SK-N-SH (cell line): ENCODE results near the gene RNF157. TPM values are rescaled to one million over a fixed set of nuclear protein-coding genes. Genes with fewer than 3 reads are reported as not detected.

Source experiments
- CTCF ChIA-PET: fragments of 300-600, 350-600 bp; formaldehyde crosslinking; extraction: SDS; loops from one replicate; lab custom pipeline; 2021; lab: Yijun Ruan, JAX
- POLR2A ChIA-PET: fragments of 350-600 bp; sonication (Branson Sonifier 250); formaldehyde crosslinking; extraction: SDS; loops from one replicate; lab custom pipeline; 2020; ENCODE audit warnings: antibody characterized with exemption, inconsistent platforms; lab: Yijun Ruan, JAX
- DNase-seq: peaks from one replicate; pipeline ENCODE4 v3.0.0; 2012
- H2AFZ ChIP-seq: fragments of 200-600 bp; sonication (generic); 2 replicates; pipeline ENCODE4 v1.8.1; 2016; ENCODE audit warnings: antibody characterized with exemption, mild to moderate bottlenecking, low read depth
- H3F3A ChIP-seq: fragments of 200-600 bp; sonication (generic); replicated peaks from 2 replicates; pipeline ENCODE3; 2016; ENCODE audit warnings: antibody characterized with exemption, mild to moderate bottlenecking; ENCODE audit not compliant: insufficient read depth
- H3K27ac ChIP-seq, 2 experiments: fragments of 200-500 bp in 1 of 2; fragments of 200-600 bp in 1 of 2; sonication (Bioruptor generic) in 1 of 2; sonication (generic), shearing (Covaris generic) in 1 of 2; 2 replicates each; pipeline versions ENCODE4 v1.5.1 to v1.6.1; 2014 to 2016; ENCODE audit warnings: low read depth in 2 of 2, inconsistent platforms in 1 of 2, low read length in 1 of 2, mild to moderate bottlenecking in 1 of 2, mixed read lengths in 1 of 2
- H3K27me3 ChIP-seq: fragments of 200-600 bp; sonication (generic), shearing (Covaris generic); 2 replicates; pipeline ENCODE4 v1.6.1; 2016; ENCODE audit warnings: mixed run types; ENCODE audit not compliant: insufficient read depth
- H3K36me3 ChIP-seq, 2 experiments: fragments of 200-500 bp in 1 of 2; fragments of 200-600 bp in 1 of 2; sonication (Bioruptor generic) in 1 of 2; sonication (generic) in 1 of 2; replicated peaks in 1 of 2; 2 replicates each; pipeline versions ENCODE3 to v1.5.1; 2014 to 2016; ENCODE audit warnings: low read length in 1 of 2, mild to moderate bottlenecking in 1 of 2; ENCODE audit not compliant: insufficient read depth in 2 of 2, control insufficient read depth in 1 of 2
- H3K4me1 ChIP-seq, 2 experiments: fragments of 200-500 bp in 1 of 2; fragments of 200-600 bp in 1 of 2; sonication (Bioruptor generic) in 1 of 2; sonication (generic), shearing (Covaris generic) in 1 of 2; 2 replicates each; pipeline versions ENCODE4 v1.5.1 to v1.6.1; 2014 to 2016; ENCODE audit warnings: low read depth in 1 of 2, low read length in 1 of 2, mixed run types in 1 of 2; ENCODE audit not compliant: insufficient read depth in 2 of 2, control insufficient read depth in 1 of 2
- H3K4me2 ChIP-seq: fragments of 200-600 bp; sonication (generic), shearing (Covaris generic); 2 replicates; pipeline ENCODE4 v1.6.1; 2017; ENCODE audit warnings: mixed run types
- H3K4me3 ChIP-seq, 2 experiments: fragments of 200-500 bp in 1 of 2; fragments of 200-600 bp in 1 of 2; sonication (Bioruptor generic) in 1 of 2; sonication (generic), shearing (Covaris generic) in 1 of 2; 2 replicates each; pipeline versions ENCODE4 v1.5.1 to v1.8.1; 2014 to 2016; ENCODE audit warnings: low read depth in 2 of 2, inconsistent platforms in 1 of 2, low read length in 1 of 2, mild to moderate bottlenecking in 1 of 2, mixed read lengths in 1 of 2, moderate library complexity in 1 of 2
- H3K79me2 ChIP-seq: fragments of 200-600 bp; sonication (generic); 2 replicates; pipeline ENCODE4 v1.8.1; 2017; ENCODE audit warnings: mild to moderate bottlenecking; ENCODE audit not compliant: insufficient read depth
- H3K9ac ChIP-seq: fragments of 200-600 bp; sonication (generic); 2 replicates; pipeline ENCODE4 v1.6.1; 2017; ENCODE audit warnings: mixed run types
- H3K9me2 ChIP-seq: fragments of 200-600 bp; sonication (generic); 2 replicates; pipeline ENCODE4 v1.6.1; 2017; ENCODE audit warnings: mixed run types
- H3K9me3 ChIP-seq: fragments of 200-600 bp; sonication (generic); 2 replicates; pipeline ENCODE4 v1.6.1; 2017; ENCODE audit warnings: mixed run types, mild to moderate bottlenecking, moderate library complexity
- H4K20me1 ChIP-seq: fragments of 200-600 bp; sonication (generic); 2 replicates; pipeline ENCODE4 v1.6.1; 2017; ENCODE audit warnings: mild to moderate bottlenecking, mixed run types; ENCODE audit not compliant: insufficient read depth
- ELF1 ChIP-seq: IDR thresholded peaks from 2 replicates; pipeline ENCODE4 v1.4.0; 2012
- FOXM1 ChIP-seq: IDR thresholded peaks from 2 replicates; pipeline ENCODE4 v1.4.0; 2012; ENCODE audit warnings: low read depth, mild to moderate bottlenecking
- GATA2 ChIP-seq: sonication (generic); formaldehyde crosslinking; IDR thresholded peaks from 2 replicates; pipeline ENCODE4 v1.5.0; 2020; ENCODE audit warnings: mild to moderate bottlenecking, missing genetic modification reagents
- MAX ChIP-seq: IDR thresholded peaks from 2 replicates; pipeline ENCODE4 v1.4.0; 2012; ENCODE audit warnings: low read depth
- MXI1 ChIP-seq: IDR thresholded peaks from 2 replicates; pipeline ENCODE4 v1.6.1; 2012; ENCODE audit warnings: mild to moderate bottlenecking, low read depth, low read length, improper control_type of control experiment
- NFIC ChIP-seq: IDR thresholded peaks from 2 replicates; pipeline ENCODE4 v1.4.0; 2012; ENCODE audit warnings: borderline replicate concordance
- NRF1 ChIP-seq: IDR thresholded peaks from 2 replicates; pipeline ENCODE4 v1.6.1; 2012; ENCODE audit warnings: low read depth, mild to moderate bottlenecking, low read length
- RAD21 ChIP-seq: IDR thresholded peaks from 2 replicates; pipeline ENCODE4 v1.6.1; 2012; ENCODE audit warnings: mild to moderate bottlenecking, low read length
- RFX5 ChIP-seq: IDR thresholded peaks from 2 replicates; pipeline ENCODE4 v1.6.1; 2012; ENCODE audit warnings: mild to moderate bottlenecking, improper control_type of control experiment, low read length
- RXRA ChIP-seq: IDR thresholded peaks from 2 replicates; pipeline ENCODE4 v1.4.0; 2012; ENCODE audit warnings: low read depth, mild to moderate bottlenecking, borderline replicate concordance
- SIN3A ChIP-seq: IDR thresholded peaks from 2 replicates; pipeline ENCODE4 v1.6.1; 2012; ENCODE audit warnings: low read depth, mild to moderate bottlenecking, low read length, moderate library complexity, borderline replicate concordance
- SMC3 ChIP-seq: IDR thresholded peaks from 2 replicates; pipeline ENCODE4 v1.6.1; 2012; ENCODE audit warnings: low read depth, low read length, improper control_type of control experiment
- TCF12 ChIP-seq: IDR thresholded peaks from 2 replicates; pipeline ENCODE4 v1.4.0; 2012
- USF1 ChIP-seq: IDR thresholded peaks from 2 replicates; pipeline ENCODE4 v1.4.0; 2012; ENCODE audit warnings: low read depth, borderline replicate concordance
- WGBS: methylation state at CpG from one replicate; pipeline ENCODE4 v1.1.6; 2017; ENCODE audit warnings: low lambda C conversion rate; 5-methylcytosine and 5-hydroxymethylcytosine counted together
- polyA plus RNA-seq, 3 experiments: library from polyadenylated mRNA; depleted of rRNA; stranded (reverse); fragments of >200 nt; gene quantifications; 2 replicates each; pipeline ENCODE4 v1.2.3, GENCODE V29; 2012
- TF ChIP-seq, protein P1 (sequence below): fragments of 200-600 bp; sonication (generic); IDR thresholded peaks from 2 replicates; pipeline ENCODE4 v1.6.1; 2017; ENCODE audit warnings: antibody characterized with exemption, mild to moderate bottlenecking, moderate library complexity
- TF ChIP-seq, protein P2 (sequence below): fragments of 150-350 bp; IDR thresholded peaks from 2 replicates; pipeline ENCODE4 v1.6.1; 2017; ENCODE audit warnings: antibody characterized with exemption, low read length, low read depth, borderline replicate concordance
- TF ChIP-seq, protein P3 (sequence below): IDR thresholded peaks from 2 replicates; pipeline ENCODE4 v1.4.0; 2012; ENCODE audit warnings: low read depth, borderline replicate concordance

Gene RNF157
- polyA plus RNA-seq, 1 of the 3 experiments (the other 2 are of a cell fraction): 5.2 TPM

DNA sequence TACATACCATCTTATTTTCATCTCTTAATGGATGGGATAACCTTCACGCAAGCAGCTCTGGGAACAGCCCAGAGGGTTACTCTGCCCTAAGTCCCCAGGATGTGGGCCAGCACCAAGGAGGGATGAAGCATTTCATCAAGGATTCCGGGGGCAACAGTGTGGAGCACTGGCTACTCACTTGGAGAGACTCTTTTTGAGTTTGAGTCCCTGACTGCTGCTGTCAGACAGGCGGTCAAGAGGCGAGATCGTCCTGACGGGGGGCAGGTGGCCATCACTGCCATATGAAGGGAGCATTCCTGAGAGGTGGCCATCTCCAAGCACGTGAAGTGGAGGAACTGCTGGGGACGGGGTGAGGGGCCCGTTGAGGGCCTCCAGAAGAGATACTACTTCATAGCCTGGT is 81.1 kb downstream of the RNF157 start (continued):
- TF ChIP-seq MAX (no peak), NFIC (no peak), RXRA (no peak), RAD21 (no peak), MXI1 (no peak)
- TF ChIP-seq, all 33 proteins: peak for 0

GRCh38 chr17:76157759-76158158 is 82.5 kb downstream of the RNF157 start:
- H3K27ac ChIP-seq: no peak overlapping the region
- no peak for DNase-seq
- no peaks in the 10 kb centered on the region for H3K27me3 ChIP-seq
- H3K4me1 ChIP-seq: no peaks in the 10 kb centered on the region
- H3K79me2 ChIP-seq: no peaks in the 10 kb centered on the region
- no peaks in the 10 kb centered on the region for H4K20me1 ChIP-seq
- POLR2A ChIA-PET: no interaction called here
- no peaks in the 10 kb centered on the region for H3K9me2 ChIP-seq
- CTCF ChIA-PET: interaction anchor here (1.3 to 3.7 kb wide), 4 partner anchors 24 to 122 kb away, joined by 3 to 18 read pairs (median 10); no protein-coding TSS in a partner anchor
- H3K4me2 ChIP-seq: no peak overlapping the region
- no peaks in the 10 kb centered on the region for H3F3A ChIP-seq
- no peak overlapping the region for H2AFZ ChIP-seq
- no peak overlapping the region for H3K9ac ChIP-seq
- no peak overlapping the region for H3K4me3 ChIP-seq
- H3K36me3 ChIP-seq: peaks cover 0 to 7% of the 10 kb centered on the region in 2 experiments
- WGBS: 82% methylated on average over 5 of the region's 5 CpGs
- TF ChIP-seq SIN3A: no peak
- TF ChIP-seq SMC3: no peak
- TF ChIP-seq ELF1: no peak
- no peak for TF ChIP-seq GATA2 (CRISPR knock-in tag)
- no peak for TF ChIP-seq NRF1
- no peak for TF ChIP-seq USF1
- no peak for TF ChIP-seq MXI1
- H3K9me3 ChIP-seq: no peaks in the 10 kb centered on the region

- CTCF ChIA-PET: interaction anchor here (3.1 to 3.7 kb wide), 2 partner anchors 25 to 123 kb away, joined by 17 to 18 read pairs; no protein-coding TSS in a partner anchor
- H3K27ac ChIP-seq: no peak overlapping the region
- H3K4me1 ChIP-seq: no peaks in the 10 kb centered on the region
- H3F3A ChIP-seq: no peaks in the 10 kb centered on the region
- H3K9me3 ChIP-seq: no peaks in the 10 kb centered on the region
- no peaks in the 10 kb centered on the region for H3K27me3 ChIP-seq
- no peak overlapping the region for H3K9ac ChIP-seq
- peaks cover 0 to 7% of the 10 kb centered on the region in 2 experiments for H3K36me3 ChIP-seq
- no peak overlapping the region for H3K4me2 ChIP-seq
- no peaks in the 10 kb centered on the region for H3K79me2 ChIP-seq
- no peak for TF ChIP-seq SIN3A
- no peak for TF ChIP-seq FOXM1
- no peak for TF ChIP-seq RFX5
- no peak for TF ChIP-seq RAD21
- TF ChIP-seq, protein P1, sequence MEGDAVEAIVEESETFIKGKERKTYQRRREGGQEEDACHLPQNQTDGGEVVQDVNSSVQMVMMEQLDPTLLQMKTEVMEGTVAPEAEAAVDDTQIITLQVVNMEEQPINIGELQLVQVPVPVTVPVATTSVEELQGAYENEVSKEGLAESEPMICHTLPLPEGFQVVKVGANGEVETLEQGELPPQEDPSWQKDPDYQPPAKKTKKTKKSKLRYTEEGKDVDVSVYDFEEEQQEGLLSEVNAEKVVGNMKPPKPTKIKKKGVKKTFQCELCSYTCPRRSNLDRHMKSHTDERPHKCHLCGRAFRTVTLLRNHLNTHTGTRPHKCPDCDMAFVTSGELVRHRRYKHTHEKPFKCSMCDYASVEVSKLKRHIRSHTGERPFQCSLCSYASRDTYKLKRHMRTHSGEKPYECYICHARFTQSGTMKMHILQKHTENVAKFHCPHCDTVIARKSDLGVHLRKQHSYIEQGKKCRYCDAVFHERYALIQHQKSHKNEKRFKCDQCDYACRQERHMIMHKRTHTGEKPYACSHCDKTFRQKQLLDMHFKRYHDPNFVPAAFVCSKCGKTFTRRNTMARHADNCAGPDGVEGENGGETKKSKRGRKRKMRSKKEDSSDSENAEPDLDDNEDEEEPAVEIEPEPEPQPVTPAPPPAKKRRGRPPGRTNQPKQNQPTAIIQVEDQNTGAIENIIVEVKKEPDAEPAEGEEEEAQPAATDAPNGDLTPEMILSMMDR: no peak
- no peak for TF ChIP-seq TCF12
- TF ChIP-seq, protein P2, sequence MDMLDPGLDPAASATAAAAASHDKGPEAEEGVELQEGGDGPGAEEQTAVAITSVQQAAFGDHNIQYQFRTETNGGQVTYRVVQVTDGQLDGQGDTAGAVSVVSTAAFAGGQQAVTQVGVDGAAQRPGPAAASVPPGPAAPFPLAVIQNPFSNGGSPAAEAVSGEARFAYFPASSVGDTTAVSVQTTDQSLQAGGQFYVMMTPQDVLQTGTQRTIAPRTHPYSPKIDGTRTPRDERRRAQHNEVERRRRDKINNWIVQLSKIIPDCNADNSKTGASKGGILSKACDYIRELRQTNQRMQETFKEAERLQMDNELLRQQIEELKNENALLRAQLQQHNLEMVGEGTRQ: no peak
- TF ChIP-seq, protein P3, sequence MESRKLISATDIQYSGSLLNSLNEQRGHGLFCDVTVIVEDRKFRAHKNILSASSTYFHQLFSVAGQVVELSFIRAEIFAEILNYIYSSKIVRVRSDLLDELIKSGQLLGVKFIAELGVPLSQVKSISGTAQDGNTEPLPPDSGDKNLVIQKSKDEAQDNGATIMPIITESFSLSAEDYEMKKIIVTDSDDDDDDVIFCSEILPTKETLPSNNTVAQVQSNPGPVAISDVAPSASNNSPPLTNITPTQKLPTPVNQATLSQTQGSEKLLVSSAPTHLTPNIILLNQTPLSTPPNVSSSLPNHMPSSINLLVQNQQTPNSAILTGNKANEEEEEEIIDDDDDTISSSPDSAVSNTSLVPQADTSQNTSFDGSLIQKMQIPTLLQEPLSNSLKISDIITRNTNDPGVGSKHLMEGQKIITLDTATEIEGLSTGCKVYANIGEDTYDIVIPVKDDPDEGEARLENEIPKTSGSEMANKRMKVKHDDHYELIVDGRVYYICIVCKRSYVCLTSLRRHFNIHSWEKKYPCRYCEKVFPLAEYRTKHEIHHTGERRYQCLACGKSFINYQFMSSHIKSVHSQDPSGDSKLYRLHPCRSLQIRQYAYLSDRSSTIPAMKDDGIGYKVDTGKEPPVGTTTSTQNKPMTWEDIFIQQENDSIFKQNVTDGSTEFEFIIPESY: no peak
- 85% methylated on average over 8 of the region's 8 CpGs for WGBS
- H3K4me3 ChIP-seq: no peak overlapping the region
- no peak overlapping the region for H2AFZ ChIP-seq
- no peaks in the 10 kb centered on the region for H3K9me2 ChIP-seq
- H4K20me1 ChIP-seq: no peaks in the 10 kb centered on the region
- no peak for DNase-seq
- POLR2A ChIA-PET: no interaction called here
Observed at GRCh38 chr17:76156662-76156991, 83.7 kb downstream of the RNF157 start.
